Astrocyte of the spinal cord (primary cell): Measurements from ENCODE around the gene DAP.

Source experiments
- DNase-seq: peaks from one replicate; pipeline ENCODE4 v3.0.0; 2011; ENCODE audit warnings: low read depth, low spot score
- H3K4me3 ChIP-seq: 2 replicates; pipeline ENCODE4 v1.5.1; 2011; ENCODE audit warnings: low read depth, mild to moderate bottlenecking, low read length, moderate library complexity
- in situ Hi-C: cut with HindIII; loops from 2 replicates; pipeline ENCODE4 v1.10.0; 2017; ENCODE audit warnings: low sequenced_read_pairs
- TF ChIP-seq, protein P1 (sequence below): IDR thresholded peaks from 2 replicates; pipeline ENCODE4 v1.5.1; 2012; ENCODE audit warnings: low read depth, mild to moderate bottlenecking, low read length, inconsistent platforms

Gene DAP

GRCh38 chr5:10655972-10656830 lies 104.8 kb downstream of the DAP start:
- no peak overlapping the region for H3K4me3 ChIP-seq
- in situ Hi-C loops: no loop called here
- TF ChIP-seq, protein P1, sequence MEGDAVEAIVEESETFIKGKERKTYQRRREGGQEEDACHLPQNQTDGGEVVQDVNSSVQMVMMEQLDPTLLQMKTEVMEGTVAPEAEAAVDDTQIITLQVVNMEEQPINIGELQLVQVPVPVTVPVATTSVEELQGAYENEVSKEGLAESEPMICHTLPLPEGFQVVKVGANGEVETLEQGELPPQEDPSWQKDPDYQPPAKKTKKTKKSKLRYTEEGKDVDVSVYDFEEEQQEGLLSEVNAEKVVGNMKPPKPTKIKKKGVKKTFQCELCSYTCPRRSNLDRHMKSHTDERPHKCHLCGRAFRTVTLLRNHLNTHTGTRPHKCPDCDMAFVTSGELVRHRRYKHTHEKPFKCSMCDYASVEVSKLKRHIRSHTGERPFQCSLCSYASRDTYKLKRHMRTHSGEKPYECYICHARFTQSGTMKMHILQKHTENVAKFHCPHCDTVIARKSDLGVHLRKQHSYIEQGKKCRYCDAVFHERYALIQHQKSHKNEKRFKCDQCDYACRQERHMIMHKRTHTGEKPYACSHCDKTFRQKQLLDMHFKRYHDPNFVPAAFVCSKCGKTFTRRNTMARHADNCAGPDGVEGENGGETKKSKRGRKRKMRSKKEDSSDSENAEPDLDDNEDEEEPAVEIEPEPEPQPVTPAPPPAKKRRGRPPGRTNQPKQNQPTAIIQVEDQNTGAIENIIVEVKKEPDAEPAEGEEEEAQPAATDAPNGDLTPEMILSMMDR: no peak
- DNase-seq: no peak

DNA sequence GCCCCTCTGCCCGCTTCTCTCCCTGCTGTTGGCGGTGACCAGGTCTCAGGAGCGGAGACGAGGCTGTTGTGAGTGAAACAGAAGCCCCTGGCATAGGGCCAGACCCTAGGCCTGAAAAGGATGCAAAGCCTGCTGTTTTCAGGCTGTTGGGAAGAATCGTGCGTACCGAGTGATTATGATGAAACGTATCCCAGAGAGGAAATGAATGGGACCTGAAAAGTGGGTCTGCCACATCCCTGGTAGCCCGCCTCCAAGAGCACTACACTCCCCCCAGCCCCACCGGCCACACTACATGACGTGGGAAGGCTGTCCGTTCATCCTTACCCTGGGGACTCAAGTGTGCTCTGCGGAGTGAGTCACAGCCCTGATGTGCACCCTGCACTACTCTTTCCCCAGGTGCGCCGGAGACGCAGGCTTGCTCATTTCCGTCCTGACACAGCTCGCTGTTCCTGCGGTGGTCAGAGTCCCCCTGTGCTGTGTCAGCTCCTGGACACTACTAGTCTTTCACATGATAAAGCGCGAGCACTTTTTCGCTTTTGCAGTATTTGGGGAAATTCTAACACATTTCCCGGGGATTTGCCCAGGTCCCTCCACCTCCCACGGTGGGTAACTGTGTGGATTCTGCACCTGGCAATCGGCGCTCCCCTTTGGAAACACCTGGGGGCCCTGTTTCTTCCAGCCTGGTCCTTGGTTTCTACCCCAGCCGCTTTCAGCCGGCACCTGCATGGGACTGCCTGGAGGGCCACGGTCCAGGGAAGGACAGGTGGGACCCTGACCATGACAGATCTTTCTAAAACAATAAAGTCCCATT lies 105.7 kb downstream of the DAP start:
- no peak overlapping the region for H3K4me3 ChIP-seq
- TF ChIP-seq, protein P1: no peak
- peak; percentile 25 for DNase-seq
- in situ Hi-C loops: no loop called here

GRCh38 chr5:10654566-10654965 lies 106.5 kb downstream of the DAP start:
- TF ChIP-seq, protein P1: no peak
- DNase-seq: no peak
- in situ Hi-C loops: no loop called here
- no peak overlapping the region for H3K4me3 ChIP-seq

GRCh38 chr5:10653751-10654400 lies 107.2 kb downstream of the DAP start:
- TF ChIP-seq, protein P1: no peak
- in situ Hi-C loops: no loop called here
- DNase-seq: no peak
- no peak overlapping the region for H3K4me3 ChIP-seq

DNA sequence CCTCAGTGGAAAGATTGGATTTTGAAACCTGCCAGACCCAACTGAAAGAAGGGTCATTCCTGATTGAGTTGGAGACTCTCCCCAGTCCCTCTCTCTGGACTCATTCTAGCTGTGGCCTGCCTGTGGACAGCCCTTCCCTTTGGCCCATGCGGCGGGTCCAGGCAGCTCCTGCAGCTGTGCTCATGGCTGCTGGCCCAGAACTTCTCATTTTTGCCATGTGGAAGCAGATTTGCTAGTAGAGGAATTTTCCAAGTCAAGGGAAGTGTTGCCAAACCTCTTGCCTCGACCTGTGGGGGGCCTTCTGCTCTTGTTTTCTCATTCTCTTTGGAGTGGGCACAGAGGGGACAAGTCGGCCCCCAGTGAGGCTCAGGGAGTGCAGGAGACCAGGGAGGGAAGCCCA lies 108.0 kb downstream of the DAP start:
- TF ChIP-seq, protein P1: no peak
- H3K4me3 ChIP-seq: no peak overlapping the region
- in situ Hi-C loops: no loop called here
- DNase-seq: no peak

GRCh38 chr5:10652606-10653005 lies 108.4 kb downstream of the DAP start:
- no peak for DNase-seq
- in situ Hi-C loops: no loop called here
- no peak overlapping the region for H3K4me3 ChIP-seq
- TF ChIP-seq, protein P1: no peak
